Peyer's patch (tissue), 4 donors: ENCODE results near the gene MAN1A2.

ENCODE experiments used
- CTCF ChIP-seq, 6 experiments: fragments of 450-650 bp in 4 of 6; fragments of 200-600 bp in 2 of 6; sonication (generic) in 1 of 6; IDR thresholded peaks; one replicate each; pipeline ENCODE4 v1.5.1; 2017 to 2019; ENCODE audit warnings: antibody characterized with exemption in 6 of 6, mild to moderate bottlenecking in 3 of 6, moderate library complexity in 1 of 6
- POLR2A ChIP-seq, 2 donors: fragments of 450-650 bp; IDR thresholded peaks; one replicate each; pipeline ENCODE4 v1.5.1; 2017; ENCODE audit warnings: antibody characterized with exemption in 2 of 2, mild to moderate bottlenecking in 2 of 2, moderate library complexity in 2 of 2

- TF ChIP-seq CTCF (IDR thresholded peaks at IDR 0.05) (no peak), POLR2A (IDR thresholded peaks at IDR 0.05) (no peak)
Observed at GRCh38 chr1:117500584-117500983, 133.3 kb downstream of the MAN1A2 start.
